Karpas-422 (cell line): ENCODE data around the gene NHSL2. TPM values are rescaled to one million over a fixed set of nuclear protein-coding genes. Genes with fewer than 3 reads are reported as not detected.

Source experiments
- DNase-seq: peaks from one replicate; pipeline ENCODE4 v3.0.0-alpha.2; 2015
- H2AFZ ChIP-seq: fragments of 200-600 bp; sonication (generic); 2 replicates; pipeline ENCODE4 v1.6.1; 2014; ENCODE audit warnings: antibody characterized with exemption, low read length, mixed read lengths
- H3K27ac ChIP-seq: fragments of 200-600 bp; sonication (generic); 2 replicates; pipeline ENCODE4 v1.5.1; 2014; ENCODE audit warnings: mild to moderate bottlenecking, low read length, moderate library complexity
- H3K27me3 ChIP-seq: fragments of 200-600 bp; sonication (generic); 2 replicates; pipeline ENCODE4 v1.6.1; 2014; ENCODE audit warnings: low read length, mixed read lengths
- H3K36me3 ChIP-seq: fragments of 200-600 bp; sonication (generic); 2 replicates; pipeline ENCODE4 v1.6.1; 2014; ENCODE audit warnings: low read length, mixed read lengths; ENCODE audit not compliant: insufficient read depth
- H3K4me1 ChIP-seq: fragments of 200-600 bp; sonication (generic); 2 replicates; pipeline ENCODE4 v1.6.1; 2014; ENCODE audit warnings: mild to moderate bottlenecking, low read length, mixed read lengths
- H3K4me2 ChIP-seq: fragments of 200-600 bp; sonication (generic); 2 replicates; pipeline ENCODE4 v1.6.1; 2014; ENCODE audit warnings: low read length, low read depth, mild to moderate bottlenecking; ENCODE audit not compliant: poor library complexity, severe bottlenecking
- H3K4me3 ChIP-seq: fragments of 200-600 bp; sonication (generic); 2 replicates; pipeline ENCODE4 v1.5.1; 2014; ENCODE audit warnings: mild to moderate bottlenecking, antibody characterized with exemption, low read length, mixed read lengths
- H3K79me2 ChIP-seq: fragments of 200-600 bp; sonication (generic); 2 replicates; pipeline ENCODE4 v1.6.1; 2014; ENCODE audit warnings: mild to moderate bottlenecking, low read length, mixed read lengths
- H3K9ac ChIP-seq: fragments of 200-600 bp; sonication (generic); 2 replicates; pipeline ENCODE4 v1.6.0; 2014; ENCODE audit warnings: low read length
- H3K9me2 ChIP-seq: fragments of 200-600 bp; sonication (generic), shearing (Covaris generic); replicated peaks from 2 replicates; pipeline ENCODE4 v1.6.0; 2014; ENCODE audit warnings: mild to moderate bottlenecking, low read length, moderate library complexity; ENCODE audit not compliant: insufficient read depth
- H3K9me3 ChIP-seq: fragments of 300-700, 200-600 bp; sonication (generic); 2 replicates; pipeline ENCODE4 v1.6.1; 2014; ENCODE audit warnings: low read length, mixed read lengths
- H4K20me1 ChIP-seq: fragments of 200-600 bp; sonication (generic); 2 replicates; pipeline ENCODE4 v1.6.1; 2014; ENCODE audit warnings: mild to moderate bottlenecking, antibody characterized with exemption, low read length, low read depth; ENCODE audit not compliant: insufficient read depth
- total RNA-seq: library from RNA; depleted of rRNA; stranded (reverse); fragments of >200 nt; shearing (Covaris generic); gene quantifications from 2 replicates; pipeline ENCODE4 v1.2.3, GENCODE V29; 2014; ENCODE audit warnings: low replicate concordance

The NHSL2 gene
- total RNA-seq, 1 experiment from 2014 or later = not detected

DNA sequence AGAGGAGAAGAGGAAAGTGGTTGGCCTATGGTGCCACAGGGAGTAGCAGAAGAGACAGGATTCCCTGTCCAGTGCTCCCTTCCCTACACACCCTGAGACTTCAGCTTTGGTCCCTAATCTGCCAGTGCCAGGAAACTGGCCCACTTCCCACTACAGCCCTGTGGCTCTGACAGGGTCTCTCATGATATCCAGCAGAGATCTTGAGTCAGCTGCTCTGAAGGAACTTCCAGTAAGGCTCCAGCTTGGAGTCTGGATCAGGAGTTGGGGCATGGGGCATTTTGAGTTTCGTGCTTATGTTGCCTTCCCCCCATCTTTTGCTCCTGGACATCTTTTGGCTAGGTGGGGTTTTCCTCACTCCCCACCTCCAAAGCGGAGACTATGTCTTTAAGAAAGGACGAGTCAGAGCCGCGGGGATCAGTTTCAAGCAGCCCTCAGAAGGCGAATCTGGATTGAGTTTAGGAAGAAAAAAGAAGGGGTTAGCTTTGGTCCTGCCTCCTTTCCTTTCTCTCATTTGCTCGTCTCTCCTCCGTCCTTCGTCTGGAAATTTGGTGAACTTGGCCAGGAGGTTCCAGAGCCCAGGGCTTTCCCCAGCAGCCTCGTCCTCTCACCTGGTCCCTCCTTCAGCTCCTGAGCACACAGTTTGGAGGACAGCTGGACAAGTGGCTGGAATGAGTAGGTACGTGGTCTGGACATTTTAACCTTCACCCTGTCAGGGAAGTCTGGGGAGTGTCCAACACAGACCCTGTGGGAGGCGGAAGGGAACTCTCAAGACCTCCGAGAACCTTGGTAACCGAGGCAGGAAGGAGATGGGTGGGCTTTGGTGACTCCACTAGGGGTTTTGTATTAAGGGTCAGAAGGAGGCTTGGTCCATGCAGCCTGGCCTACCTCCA, 116.6 kb downstream of the NHSL2 start:
- Histone ChIP-seq H3K27me3 (no peaks in the 10 kb centered on the region), H3K36me3 (no peaks in the 10 kb centered on the region), H3K9ac (no peak overlapping the region), H3K9me3 (no peaks in the 10 kb centered on the region), H3K79me2 (no peaks in the 10 kb centered on the region), H2AFZ (no peak overlapping the region), H3K4me2 (no peak overlapping the region), H4K20me1 (no peaks in the 10 kb centered on the region), H3K4me1 (no peaks in the 10 kb centered on the region), H3K27ac (no peak overlapping the region), H3K4me3 (no peak overlapping the region), H3K9me2 (no peaks in the 10 kb centered on the region)
- no peak for DNase-seq

DNA sequence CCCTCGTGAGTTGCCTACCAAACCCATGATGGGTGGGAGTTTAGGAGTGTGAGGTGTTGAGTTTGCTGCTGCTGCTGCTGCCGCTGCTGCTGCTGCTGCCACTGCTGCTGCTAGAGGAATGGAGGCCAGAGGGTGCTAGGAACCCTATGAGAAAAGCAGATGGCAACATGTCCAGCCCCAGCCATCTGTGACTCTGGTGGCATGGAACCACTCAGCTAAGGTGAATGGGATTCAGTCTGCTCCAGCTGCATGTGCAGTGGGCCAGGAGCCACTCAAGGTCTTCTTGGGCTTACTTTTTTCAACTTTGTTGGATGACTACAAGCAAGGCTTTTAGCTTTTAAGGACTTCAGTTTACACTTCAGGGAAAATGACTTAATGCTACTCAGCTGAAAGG, 117.3 kb downstream of the NHSL2 start:
- H3K4me2 ChIP-seq = no peak overlapping the region
- H3K9me2 ChIP-seq = no peaks in the 10 kb centered on the region
- no peak overlapping the region for H3K27ac ChIP-seq
- no peak overlapping the region for H2AFZ ChIP-seq
- no peaks in the 10 kb centered on the region for H3K4me1 ChIP-seq
- no peaks in the 10 kb centered on the region for H3K79me2 ChIP-seq
- no peaks in the 10 kb centered on the region for H3K9me3 ChIP-seq
- H4K20me1 ChIP-seq = no peaks in the 10 kb centered on the region
- DNase-seq = no peak
- H3K27me3 ChIP-seq = no peaks in the 10 kb centered on the region
- H3K36me3 ChIP-seq = no peaks in the 10 kb centered on the region
- no peak overlapping the region for H3K9ac ChIP-seq
- no peak overlapping the region for H3K4me3 ChIP-seq

DNA sequence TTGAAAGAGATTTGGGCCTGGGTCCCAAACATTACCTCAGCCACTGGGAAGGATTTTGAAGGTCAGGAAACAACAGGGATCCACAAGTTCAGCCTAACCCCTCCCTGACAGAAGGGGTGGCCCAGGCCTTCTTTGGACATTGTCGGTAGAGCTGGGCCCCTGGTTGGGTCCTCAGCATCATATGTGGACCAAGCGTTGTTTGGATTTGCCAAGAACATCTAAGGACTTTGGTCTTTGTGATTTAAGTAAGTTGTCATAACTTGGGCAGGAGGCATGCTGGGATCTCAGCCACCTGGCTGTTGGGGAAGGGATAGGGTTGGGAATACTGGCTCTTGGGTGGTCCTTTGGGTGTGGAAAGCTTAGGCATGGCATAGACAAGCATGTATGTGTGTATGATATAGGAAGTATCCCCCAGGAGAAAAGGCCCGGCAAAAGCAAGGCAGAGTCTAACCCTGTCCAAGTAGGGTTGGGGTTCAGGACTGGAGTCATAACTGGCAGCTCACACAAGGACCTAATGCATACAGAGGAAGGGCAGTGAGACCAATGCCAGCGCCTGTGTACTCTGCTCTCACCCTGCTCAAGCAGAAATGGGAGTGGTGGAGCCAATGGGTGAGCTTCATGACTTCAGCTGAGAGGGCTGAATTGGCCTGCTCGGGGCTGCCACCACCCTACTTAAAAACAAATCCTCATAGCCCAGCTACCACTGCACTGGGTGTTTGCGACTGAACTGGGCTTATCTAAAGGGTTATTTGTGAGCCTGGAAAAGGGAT, 118.2 kb downstream of the NHSL2 start:
- Histone ChIP-seq H3K9ac (no peak overlapping the region), H3K4me2 (no peak overlapping the region), H2AFZ (no peak overlapping the region)

DNA sequence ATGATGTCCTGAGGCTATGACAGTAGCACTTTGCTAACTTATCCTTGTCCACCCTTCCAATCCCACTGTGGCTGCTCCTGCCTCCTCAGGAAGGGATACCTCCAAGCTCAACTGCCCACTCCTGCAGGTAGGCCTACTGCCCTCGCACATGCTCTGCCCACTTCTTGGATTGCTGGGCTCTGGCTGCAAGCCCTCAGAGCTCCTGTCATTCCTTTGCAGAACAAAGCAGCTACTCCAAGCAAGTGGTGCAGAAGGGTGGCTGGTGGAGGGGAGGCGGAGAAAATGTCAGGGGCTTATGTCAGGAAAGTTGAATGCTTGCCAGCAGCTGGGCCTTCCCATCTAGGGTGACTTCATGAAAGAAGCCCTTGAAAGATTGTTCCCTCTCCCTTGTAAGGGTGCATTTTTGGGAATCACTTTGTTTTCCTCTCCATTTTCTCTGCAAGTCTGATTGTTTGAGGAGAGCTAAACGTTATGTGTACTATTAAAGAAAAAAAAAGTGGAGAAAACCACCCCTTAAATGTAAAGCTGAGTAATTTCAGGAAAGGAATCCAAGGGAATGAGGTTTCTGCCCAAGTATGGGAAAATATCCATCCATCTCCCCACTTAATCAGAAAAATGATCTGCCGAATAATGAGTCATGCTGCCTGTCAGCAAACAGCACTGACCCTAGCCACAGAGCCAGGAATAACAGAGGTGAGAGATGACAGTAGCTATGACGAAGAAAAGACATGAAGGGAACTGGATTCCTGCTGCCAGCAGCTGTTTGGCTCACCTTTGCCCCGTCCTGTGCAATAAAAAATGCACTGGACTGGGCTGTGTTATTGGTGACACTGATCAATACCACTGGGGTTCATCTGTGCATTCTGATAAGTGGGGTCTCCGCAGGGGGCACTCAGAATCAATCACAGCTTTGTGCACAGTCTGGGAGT, 119.1 kb downstream of the NHSL2 start:
- Histone ChIP-seq H3K79me2 (no peaks in the 10 kb centered on the region), H3K4me3 (no peak overlapping the region), H3K36me3 (no peaks in the 10 kb centered on the region), H3K9me3 (no peaks in the 10 kb centered on the region), H3K9ac (no peak overlapping the region), H3K27me3 (no peaks in the 10 kb centered on the region), H4K20me1 (no peaks in the 10 kb centered on the region), H3K27ac (no peak overlapping the region), H3K9me2 (no peaks in the 10 kb centered on the region), H3K4me1 (no peaks in the 10 kb centered on the region), H3K4me2 (no peak overlapping the region), H2AFZ (no peak overlapping the region)
- DNase-seq = no peak

More for the DNA sequence above, 118.2 kb downstream of the NHSL2 start:
- Histone ChIP-seq H3K9me2 (no peaks in the 10 kb centered on the region), H3K27me3 (no peaks in the 10 kb centered on the region), H3K79me2 (no peaks in the 10 kb centered on the region), H3K9me3 (no peaks in the 10 kb centered on the region), H3K27ac (no peak overlapping the region), H4K20me1 (no peaks in the 10 kb centered on the region), H3K36me3 (no peaks in the 10 kb centered on the region), H3K4me3 (no peak overlapping the region), H3K4me1 (no peaks in the 10 kb centered on the region)
- DNase-seq = no peak

DNA sequence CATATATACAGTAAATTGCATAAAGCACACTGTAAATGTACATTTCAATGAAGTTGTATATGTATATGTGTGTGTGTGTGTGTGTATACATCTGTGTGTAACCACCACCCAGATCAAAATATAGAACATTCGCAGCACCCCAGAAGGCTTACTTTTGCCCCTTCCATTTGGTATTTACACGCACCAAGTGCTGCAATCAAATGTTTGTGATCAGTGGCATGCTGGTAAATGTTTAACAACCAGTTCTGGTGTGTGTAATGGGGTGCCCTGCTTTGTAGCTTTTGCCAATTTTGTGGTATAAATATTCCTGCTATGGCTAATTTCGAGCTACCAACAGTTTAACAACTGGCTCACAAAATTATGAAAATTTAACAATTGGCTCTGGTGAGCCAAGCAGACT, 119.8 kb downstream of the NHSL2 start:
- Histone ChIP-seq H4K20me1 (no peaks in the 10 kb centered on the region), H3K9me3 (no peaks in the 10 kb centered on the region), H3K4me3 (no peak overlapping the region), H2AFZ (no peak overlapping the region), H3K9me2 (no peaks in the 10 kb centered on the region), H3K36me3 (no peaks in the 10 kb centered on the region), H3K4me2 (no peak overlapping the region), H3K79me2 (no peaks in the 10 kb centered on the region), H3K27me3 (no peaks in the 10 kb centered on the region), H3K9ac (no peak overlapping the region), H3K27ac (no peak overlapping the region), H3K4me1 (no peaks in the 10 kb centered on the region)
- DNase-seq = no peak

DNA sequence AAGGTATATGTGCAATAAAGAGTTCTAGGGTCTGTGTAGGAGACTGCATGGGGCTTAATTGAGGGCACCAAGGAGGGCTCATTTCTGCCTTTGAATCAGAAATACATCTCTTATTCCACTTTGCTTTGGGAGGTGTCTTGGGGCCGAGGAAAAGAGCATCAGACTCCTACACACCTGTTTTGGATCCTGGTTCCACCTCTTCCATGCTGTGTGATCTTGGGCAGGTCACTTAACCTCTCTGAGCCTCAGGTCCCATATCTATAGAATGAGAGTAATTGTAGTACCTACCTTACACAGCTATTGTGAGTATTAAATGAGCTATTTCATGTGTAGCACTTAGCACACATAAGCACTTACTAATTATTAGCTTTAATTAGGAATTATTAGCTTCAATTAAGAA, 120.5 kb downstream of the NHSL2 start:
- no peaks in the 10 kb centered on the region for H3K9me2 ChIP-seq

DNA sequence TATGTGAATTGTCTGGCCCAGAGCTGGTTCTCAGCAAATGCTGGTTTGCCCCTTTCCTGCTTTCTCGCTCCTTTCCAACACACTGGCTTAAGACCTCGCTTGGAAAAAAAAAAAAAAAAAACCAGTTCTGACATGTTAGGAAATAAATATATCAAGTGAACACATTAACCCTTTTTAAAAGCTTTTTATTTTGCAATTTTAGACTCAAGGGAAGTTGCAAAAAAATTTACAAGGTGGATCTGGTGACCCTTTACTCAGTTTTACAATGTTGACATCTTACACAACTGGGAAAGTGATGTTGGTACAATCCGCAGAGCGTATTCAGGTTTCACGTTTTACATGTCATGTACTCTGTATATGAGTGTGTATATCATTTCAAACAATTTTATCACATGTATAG, 121.0 kb downstream of the NHSL2 start:
- Histone ChIP-seq H3K9me3 (no peaks in the 10 kb centered on the region), H3K9ac (no peak overlapping the region), H3K27ac (no peak overlapping the region), H3K4me1 (no peaks in the 10 kb centered on the region), H3K9me2 (no peaks in the 10 kb centered on the region), H3K36me3 (no peaks in the 10 kb centered on the region), H2AFZ (no peak overlapping the region), H3K4me3 (no peak overlapping the region), H4K20me1 (no peaks in the 10 kb centered on the region), H3K27me3 (no peaks in the 10 kb centered on the region), H3K79me2 (no peaks in the 10 kb centered on the region), H3K4me2 (no peak overlapping the region)
- no peak for DNase-seq

More for the DNA sequence above, 120.5 kb downstream of the NHSL2 start:
- Histone ChIP-seq H3K9ac (no peak overlapping the region), H4K20me1 (no peaks in the 10 kb centered on the region), H3K27me3 (no peaks in the 10 kb centered on the region), H2AFZ (no peak overlapping the region), H3K4me1 (no peaks in the 10 kb centered on the region), H3K9me3 (no peaks in the 10 kb centered on the region), H3K27ac (no peak overlapping the region), H3K4me3 (no peak overlapping the region), H3K4me2 (no peak overlapping the region), H3K79me2 (no peaks in the 10 kb centered on the region), H3K36me3 (no peaks in the 10 kb centered on the region)
- DNase-seq = peak; percentile 12
